ENCODE results near the gene FIP1L1.

GRCh38 chr4:53432528-53433424 is 55.3 kb downstream of the FIP1L1 start:
- TF ChIP-seq MXD3 (CRISPR knock-in tag; IDR thresholded peaks at IDR 0.05) = no peak
- no peak for TF ChIP-seq ARHGAP35 (CRISPR knock-in tag; IDR thresholded peaks at IDR 0.05; ENCODE audit: borderline replicate concordance)
- no peak for TF ChIP-seq ZNF282 (IDR thresholded peaks at IDR 0.05; ENCODE audit: partially characterized antibody)
- TF ChIP-seq ZNF124 (CRISPR knock-in tag; IDR thresholded peaks at IDR 0.05) = no peak
- no peak for TF ChIP-seq MAX (IDR thresholded peaks at IDR 0.05)
- no peak for TF ChIP-seq IKZF5 (CRISPR knock-in tag; IDR thresholded peaks at IDR 0.05)
- TF ChIP-seq, protein P1, sequence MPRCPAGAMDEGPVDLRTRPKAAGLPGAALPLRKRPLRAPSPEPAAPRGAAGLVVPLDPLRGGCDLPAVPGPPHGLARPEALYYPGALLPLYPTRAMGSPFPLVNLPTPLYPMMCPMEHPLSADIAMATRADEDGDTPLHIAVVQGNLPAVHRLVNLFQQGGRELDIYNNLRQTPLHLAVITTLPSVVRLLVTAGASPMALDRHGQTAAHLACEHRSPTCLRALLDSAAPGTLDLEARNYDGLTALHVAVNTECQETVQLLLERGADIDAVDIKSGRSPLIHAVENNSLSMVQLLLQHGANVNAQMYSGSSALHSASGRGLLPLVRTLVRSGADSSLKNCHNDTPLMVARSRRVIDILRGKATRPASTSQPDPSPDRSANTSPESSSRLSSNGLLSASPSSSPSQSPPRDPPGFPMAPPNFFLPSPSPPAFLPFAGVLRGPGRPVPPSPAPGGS (CRISPR knock-in tag; IDR thresholded peaks at IDR 0.05) = no peak
- no peak for TF ChIP-seq SUZ12 (IDR thresholded peaks at IDR 0.05; ENCODE audit: low read depth, low read length)
- TF ChIP-seq POLR2AphosphoS5 (IDR thresholded peaks at IDR 0.05; ENCODE audit: low read depth, low read length) = no peak
